Activated CD4-positive, alpha-beta T cell treated with anti-CD3 and anti-CD28 coated beads, Interleukin-2, Interleukin-4, amounts not matched to agents 100 ng/mL and 50 ng/mL, durations not matched to agents 16 hours and 8 hours (primary cell): ENCODE results near the gene ITIH5.

ENCODE experiments used
- DNase-seq: peaks from one replicate; pipeline ENCODE4 v3.0.0-alpha.2; 2020; ENCODE audit warnings: low spot score

The ITIH5 gene

GRCh38 chr10:7626283-7626682 is 40.5 kb downstream of the ITIH5 start:
- no peak for DNase-seq

GRCh38 chr10:7625836-7626235 is 40.9 kb downstream of the ITIH5 start:
- no peak for DNase-seq

- no peak for DNase-seq
These were observed 41.8 kb downstream of the ITIH5 start for GRCh38 chr10:7625009-7625408.

GRCh38 chr10:7622969-7623368 is 43.8 kb downstream of the ITIH5 start:
- no peak for DNase-seq

- no peak for DNase-seq
These were observed 48.3 kb downstream of the ITIH5 start for GRCh38 chr10:7618461-7618860.

GRCh38 chr10:7611909-7612308 is 54.9 kb downstream of the ITIH5 start:
- no peak for DNase-seq

GRCh38 chr10:7610651-7611389 is 55.9 kb downstream of the ITIH5 start:
- no peak for DNase-seq

GRCh38 chr10:7610026-7610425 is 56.7 kb downstream of the ITIH5 start:
- no peak for DNase-seq

GRCh38 chr10:7609556-7609955 is 57.2 kb downstream of the ITIH5 start:
- DNase-seq: no peak

GRCh38 chr10:7608001-7608400 is 58.8 kb downstream of the ITIH5 start:
- no peak for DNase-seq

GRCh38 chr10:7606951-7607404 is 59.8 kb downstream of the ITIH5 start:
- no peak for DNase-seq

- DNase-seq: no peak
These were observed 61.0 kb downstream of the ITIH5 start for GRCh38 chr10:7605565-7606295.

- DNase-seq: no peak
These were observed 65.6 kb downstream of the ITIH5 start for GRCh38 chr10:7601023-7601656.

GRCh38 chr10:7598771-7599170 is 68.0 kb downstream of the ITIH5 start:
- DNase-seq: no peak

GRCh38 chr10:7596356-7596755 is 70.4 kb downstream of the ITIH5 start:
- no peak for DNase-seq

GRCh38 chr10:7593905-7594304 is 72.9 kb downstream of the ITIH5 start:
- DNase-seq: no peak

- DNase-seq: no peak
These were observed 73.7 kb downstream of the ITIH5 start for GRCh38 chr10:7593063-7593462.

- DNase-seq: no peak
These were observed 74.1 kb downstream of the ITIH5 start for GRCh38 chr10:7592627-7593026.

- no peak for DNase-seq
These were observed 76.5 kb downstream of the ITIH5 start for GRCh38 chr10:7590271-7590670.

- DNase-seq: no peak
These were observed 77.0 kb downstream of the ITIH5 start for GRCh38 chr10:7589748-7590147.

GRCh38 chr10:7587865-7588188 is 78.9 kb downstream of the ITIH5 start:
- no peak for DNase-seq

GRCh38 chr10:7587168-7587864 is 79.5 kb downstream of the ITIH5 start:
- DNase-seq: no peak

- DNase-seq: no peak
These were observed 81.5 kb downstream of the ITIH5 start for GRCh38 chr10:7585228-7585627.
